ENCODE measurements around the gene APOBR. TPM values are rescaled to one million over a fixed set of nuclear protein-coding genes. Genes with fewer than 3 reads are reported as not detected.
"Not testable (repeated sequence)": the region's sequence is repeated elsewhere in the genome, so short reads cannot be mapped to it uniquely, and the experiment has no call there.

The APOBR gene
- polyA plus RNA-seq, 4 donors = 0.89 to 11.9 (median 2.3) TPM

DNA sequence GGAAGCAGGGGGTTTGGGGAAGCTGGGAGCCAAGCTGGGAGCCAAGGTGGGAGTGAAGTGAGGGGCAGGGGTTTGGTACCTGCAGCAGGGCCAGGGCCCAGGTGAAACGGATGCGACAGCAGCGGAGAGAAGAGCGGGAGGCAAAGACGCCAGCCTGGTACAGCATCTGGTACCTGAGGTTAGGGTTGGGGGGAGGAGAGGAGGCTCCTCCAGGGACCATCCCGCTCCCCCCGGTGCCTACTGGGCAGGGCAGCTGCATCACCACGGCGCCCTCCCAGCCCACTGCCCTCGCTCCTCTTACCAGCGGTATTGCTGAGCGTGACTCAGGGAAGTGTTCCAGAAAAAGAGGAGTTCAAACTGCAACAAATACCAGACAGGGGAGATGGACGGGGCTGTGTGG lies 12.4 kb upstream of the APOBR start:
- no peaks in the 10 kb centered on the region for H3K27me3 ChIP-seq (ENCODE audit: control insufficient read depth in 3 of 3, insufficient read depth in 3 of 3, low read length in 3 of 3)
- no peaks in the 10 kb centered on the region for H3K9me3 ChIP-seq (ENCODE audit: control insufficient read depth in 2 of 2, insufficient read depth in 1 of 2, low read depth in 1 of 2, low read length in 1 of 2)
- FAIRE-seq (no peak), DNase-seq (no peak)
- 93 to 96% (median 96%) methylated on average over 10 to 13 of the region's 13 CpGs for WGBS, 3 donors
- no peak overlapping the region for H3K4me3 ChIP-seq (ENCODE audit: low read depth in 1 of 3, low read length in 3 of 3)
- H3K36me3 ChIP-seq (ENCODE audit: control insufficient read depth in 3 of 3, insufficient read depth in 2 of 3, low read depth in 1 of 3, low read length in 3 of 3) = peaks cover 2 to 67% (median 19%) of the 10 kb centered on the region in 3 donors
- peaks cover 0 to 2% (median 0%) of the 10 kb centered on the region in 3 donors for H3K4me1 ChIP-seq (ENCODE audit: control insufficient read depth in 3 of 3, insufficient read depth in 2 of 3, low read depth in 1 of 3, low read length in 2 of 3)
- H3K27ac ChIP-seq (ENCODE audit: low read depth in 1 of 3, low read length in 2 of 3) = no peak overlapping the region

DNA sequence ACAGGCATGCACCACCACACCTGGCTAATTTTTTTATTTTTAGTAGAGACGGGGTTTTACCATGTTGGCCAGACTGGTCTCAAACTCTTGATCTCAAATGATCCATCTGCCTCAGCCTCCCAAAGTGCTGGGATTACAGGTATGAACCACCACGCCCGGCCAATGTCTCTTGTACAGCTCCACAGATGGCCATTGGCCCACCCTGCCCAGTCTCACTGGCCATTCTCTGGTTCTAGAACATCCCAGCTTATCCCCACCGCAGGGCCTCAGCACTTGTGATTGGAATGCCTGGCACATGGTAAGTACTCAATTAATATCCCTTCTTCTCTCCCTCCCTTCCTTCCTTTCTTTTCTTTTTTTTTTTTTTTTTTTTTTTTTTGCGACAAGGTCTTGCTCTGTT lies 11.1 kb upstream of the APOBR start:
- not testable (repeated sequence) for H3K9me3 ChIP-seq (ENCODE audit: control insufficient read depth in 2 of 2, insufficient read depth in 1 of 2, low read depth in 1 of 2, low read length in 1 of 2); H3K27ac ChIP-seq (ENCODE audit: low read depth in 1 of 3, low read length in 2 of 3); DNase-seq; H3K27me3 ChIP-seq (ENCODE audit: control insufficient read depth in 3 of 3, insufficient read depth in 3 of 3, low read length in 3 of 3); H3K4me3 ChIP-seq (ENCODE audit: low read depth in 1 of 3, low read length in 3 of 3); H3K4me1 ChIP-seq (ENCODE audit: control insufficient read depth in 3 of 3, insufficient read depth in 2 of 3, low read depth in 1 of 3, low read length in 2 of 3); FAIRE-seq
- 95 to 97% (median 96%) methylated on average over 5 of the region's 5 CpGs for WGBS, 3 donors
- H3K36me3 ChIP-seq (ENCODE audit: control insufficient read depth in 3 of 3, insufficient read depth in 2 of 3, low read depth in 1 of 3, low read length in 3 of 3) = peaks cover 0 to 63% (median 16%) of the 10 kb centered on the region in 3 donors

DNA sequence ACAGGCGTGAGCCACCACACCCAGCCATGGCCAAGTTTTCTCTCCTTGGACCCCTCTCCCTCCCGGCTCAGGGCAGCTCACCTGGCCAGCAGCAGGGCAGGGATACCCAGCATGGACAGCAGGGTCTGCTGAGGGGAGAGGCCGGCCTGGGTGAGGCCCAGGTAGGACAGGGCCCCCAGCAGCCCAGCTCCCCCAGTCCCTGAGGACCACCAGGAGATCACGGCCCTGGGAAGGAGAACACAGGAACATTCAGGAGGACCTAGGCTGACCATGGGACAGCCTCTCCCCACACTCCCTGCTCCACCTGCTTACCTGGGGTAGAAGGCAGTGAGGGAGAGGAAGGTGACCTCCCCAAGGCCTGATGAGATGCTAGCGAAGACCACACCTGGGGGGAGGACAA lies 8.2 kb upstream of the APOBR start:
- no peak overlapping the region for H3K27ac ChIP-seq (ENCODE audit: low read depth in 1 of 3, low read length in 2 of 3)
- no peak for DNase-seq
- peaks cover 0 to 59% (median 12%) of the 10 kb centered on the region in 3 donors for H3K36me3 ChIP-seq (ENCODE audit: control insufficient read depth in 3 of 3, insufficient read depth in 2 of 3, low read depth in 1 of 3, low read length in 3 of 3)
- no peaks in the 10 kb centered on the region for H3K9me3 ChIP-seq (ENCODE audit: control insufficient read depth in 2 of 2, insufficient read depth in 1 of 2, low read depth in 1 of 2, low read length in 1 of 2)
- H3K4me3 ChIP-seq (ENCODE audit: low read depth in 1 of 3, low read length in 3 of 3) = no peak overlapping the region
- no peak for FAIRE-seq
- WGBS, 3 donors = 93 to 100% (median 96%) methylated on average over 5 of the region's 5 CpGs
- H3K27me3 ChIP-seq (ENCODE audit: control insufficient read depth in 3 of 3, insufficient read depth in 3 of 3, low read length in 3 of 3) = no peaks in the 10 kb centered on the region
- no peaks in the 10 kb centered on the region for H3K4me1 ChIP-seq (ENCODE audit: control insufficient read depth in 3 of 3, insufficient read depth in 2 of 3, low read depth in 1 of 3, low read length in 2 of 3)

DNA sequence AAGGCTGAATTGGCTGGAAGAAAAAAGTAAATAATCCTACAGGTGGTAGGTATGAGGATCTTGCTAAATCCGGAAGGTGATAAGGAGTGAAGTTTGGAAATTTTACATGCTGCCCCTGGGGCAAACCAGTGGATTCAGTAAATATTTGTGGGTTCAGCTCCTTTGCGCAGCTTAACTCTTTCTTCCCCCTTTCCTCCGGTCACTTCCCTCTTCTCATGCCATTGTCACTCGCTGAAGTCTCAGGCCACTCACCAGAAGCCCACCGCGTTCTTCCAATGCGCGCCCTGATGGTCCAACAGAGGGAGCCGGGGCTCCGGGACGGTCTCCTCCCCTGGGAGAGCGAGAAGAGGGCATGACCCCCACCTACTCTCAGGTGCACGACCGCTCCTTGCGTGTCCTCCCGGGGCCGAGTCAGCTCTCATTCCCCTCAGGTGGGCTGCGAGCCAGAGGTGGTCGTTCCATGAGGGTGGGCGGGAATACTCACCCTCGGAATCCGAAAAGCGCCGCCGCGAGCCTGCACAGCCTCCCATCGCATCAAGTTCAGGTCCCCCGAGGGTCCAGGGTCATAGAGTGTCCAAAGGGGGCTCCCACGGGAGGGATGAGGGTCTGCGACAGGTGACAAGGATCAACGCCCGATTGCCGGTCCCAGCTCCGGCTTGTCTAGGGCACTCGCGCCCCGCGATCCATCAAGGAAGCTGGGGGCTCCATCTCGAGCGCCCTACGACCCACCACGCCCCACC lies 3.0 kb upstream of the APOBR start:
- no peak for FAIRE-seq

DNA sequence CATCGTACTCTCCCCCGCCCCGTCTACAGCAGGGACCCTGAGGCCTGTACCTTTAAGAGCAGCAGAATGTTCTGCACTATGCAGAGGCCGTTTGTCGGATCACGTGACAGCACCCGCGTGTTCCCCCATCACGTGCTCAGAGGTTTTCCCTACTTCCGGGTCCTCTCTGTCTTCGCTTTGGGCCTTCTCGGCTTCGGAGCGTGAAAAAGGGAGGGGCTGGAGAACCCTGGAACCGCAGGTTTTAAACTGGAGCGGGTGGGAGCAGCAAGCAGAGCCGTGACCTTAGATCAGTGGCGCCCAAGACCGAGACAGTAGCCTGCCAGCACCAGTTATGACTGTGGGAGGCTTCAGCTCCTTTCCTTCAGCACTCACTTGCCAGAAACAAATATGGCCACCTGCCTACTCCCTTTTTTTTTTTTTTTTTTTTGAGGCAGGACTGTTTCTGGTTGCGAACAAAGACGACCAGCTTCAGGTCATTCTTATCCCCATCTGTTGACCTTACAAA lies 2.4 kb upstream of the APOBR start, which contains the start of gene CLN3:
TSS of gene CLN3 (minus strand) at position 105 of the 505 bp plus-strand sequence. CDS start 315 bp downstream, outside the sequence.
- Histone ChIP-seq H3K36me3 (ENCODE audit: control insufficient read depth in 3 of 3, insufficient read depth in 2 of 3, low read depth in 1 of 3, low read length in 3 of 3) (peaks cover 0 to 24% (median 2%) of the 10 kb centered on the region in 3 donors), H3K27me3 (ENCODE audit: control insufficient read depth in 3 of 3, insufficient read depth in 3 of 3, low read length in 3 of 3) (no peaks in the 10 kb centered on the region), H3K9me3 (ENCODE audit: control insufficient read depth in 2 of 2, insufficient read depth in 1 of 2, low read depth in 1 of 2, low read length in 1 of 2) (no peaks in the 10 kb centered on the region), H3K4me1 (ENCODE audit: control insufficient read depth in 3 of 3, insufficient read depth in 2 of 3, low read depth in 1 of 3, low read length in 2 of 3) (peaks cover 0 to 17% (median 0%) of the 10 kb centered on the region in 3 donors), H3K27ac (ENCODE audit: low read depth in 1 of 3, low read length in 2 of 3) (peak within 1 kb of the TSS; percentile 94 to 95 (median 95)), H3K4me3 (ENCODE audit: low read depth in 1 of 3, low read length in 3 of 3) (peak within 1 kb of the TSS; percentile 67 to 100 (median 97))
- peak; percentile 95 to 98 for DNase-seq
- 0 to 1% (median 0%) methylated on average over 21 of the region's 21 CpGs for WGBS, 3 donors
- no peak for FAIRE-seq

More for the DNA sequence above, 3.0 kb upstream of the APOBR start:
- peaks cover 0 to 17% (median 0%) of the 10 kb centered on the region in 3 donors for H3K4me1 ChIP-seq (ENCODE audit: control insufficient read depth in 3 of 3, insufficient read depth in 2 of 3, low read depth in 1 of 3, low read length in 2 of 3)
- peaks cover 0 to 27% (median 2%) of the 10 kb centered on the region in 3 donors for H3K36me3 ChIP-seq (ENCODE audit: control insufficient read depth in 3 of 3, insufficient read depth in 2 of 3, low read depth in 1 of 3, low read length in 3 of 3)
- peak overlapping the region; percentile 67 to 100 (median 97) for H3K4me3 ChIP-seq (ENCODE audit: low read depth in 1 of 3, low read length in 3 of 3)
- H3K9me3 ChIP-seq (ENCODE audit: control insufficient read depth in 2 of 2, insufficient read depth in 1 of 2, low read depth in 1 of 2, low read length in 1 of 2) = no peaks in the 10 kb centered on the region
- peak overlapping the region; percentile 94 to 95 (median 95) for H3K27ac ChIP-seq (ENCODE audit: low read depth in 1 of 3, low read length in 2 of 3)
- no peaks in the 10 kb centered on the region for H3K27me3 ChIP-seq (ENCODE audit: control insufficient read depth in 3 of 3, insufficient read depth in 3 of 3, low read length in 3 of 3)
- 0 to 1% (median 1%) methylated on average over 37 to 42 of the region's 42 CpGs for WGBS, 3 donors
- DNase-seq = peak in 1 of 2 donors; percentile 63

DNA sequence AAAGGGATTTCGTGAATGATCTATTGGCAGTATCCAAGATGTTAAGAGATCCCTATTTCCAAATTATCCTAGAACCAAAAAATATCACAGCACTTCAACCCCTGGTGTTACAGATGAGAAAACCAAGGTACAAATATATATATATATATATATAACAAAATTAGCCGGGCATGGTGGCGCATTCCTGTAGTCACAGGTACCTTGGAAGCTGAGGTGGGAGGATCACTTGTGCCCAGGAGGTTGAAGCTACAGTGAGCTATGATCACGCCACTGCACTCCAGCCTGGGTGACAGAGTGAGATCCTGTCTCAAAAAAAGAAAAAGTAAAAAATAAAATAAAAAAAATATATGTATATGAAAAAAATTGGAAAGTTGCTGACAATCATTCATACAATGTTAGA lies 1.9 kb upstream of the APOBR start:
- H3K4me1 ChIP-seq (ENCODE audit: control insufficient read depth in 3 of 3, insufficient read depth in 2 of 3, low read depth in 1 of 3, low read length in 2 of 3) = peaks cover 0 to 17% (median 0%) of the 10 kb centered on the region in 3 donors
- 35 to 46% (median 45%) methylated on average over 4 of the region's 4 CpGs for WGBS, 3 donors
- peaks cover 0 to 19% (median 0%) of the 10 kb centered on the region in 3 donors for H3K36me3 ChIP-seq (ENCODE audit: control insufficient read depth in 3 of 3, insufficient read depth in 2 of 3, low read depth in 1 of 3, low read length in 3 of 3)
- no peak overlapping the region for H3K4me3 ChIP-seq (ENCODE audit: low read depth in 1 of 3, low read length in 3 of 3)
- no peaks in the 10 kb centered on the region for H3K9me3 ChIP-seq (ENCODE audit: control insufficient read depth in 2 of 2, insufficient read depth in 1 of 2, low read depth in 1 of 2, low read length in 1 of 2)
- peak overlapping the region; percentile 94 to 95 (median 95) for H3K27ac ChIP-seq (ENCODE audit: low read depth in 1 of 3, low read length in 2 of 3)
- FAIRE-seq = no peak
- no peaks in the 10 kb centered on the region for H3K27me3 ChIP-seq (ENCODE audit: control insufficient read depth in 3 of 3, insufficient read depth in 3 of 3, low read length in 3 of 3)
- no peak for DNase-seq

DNA sequence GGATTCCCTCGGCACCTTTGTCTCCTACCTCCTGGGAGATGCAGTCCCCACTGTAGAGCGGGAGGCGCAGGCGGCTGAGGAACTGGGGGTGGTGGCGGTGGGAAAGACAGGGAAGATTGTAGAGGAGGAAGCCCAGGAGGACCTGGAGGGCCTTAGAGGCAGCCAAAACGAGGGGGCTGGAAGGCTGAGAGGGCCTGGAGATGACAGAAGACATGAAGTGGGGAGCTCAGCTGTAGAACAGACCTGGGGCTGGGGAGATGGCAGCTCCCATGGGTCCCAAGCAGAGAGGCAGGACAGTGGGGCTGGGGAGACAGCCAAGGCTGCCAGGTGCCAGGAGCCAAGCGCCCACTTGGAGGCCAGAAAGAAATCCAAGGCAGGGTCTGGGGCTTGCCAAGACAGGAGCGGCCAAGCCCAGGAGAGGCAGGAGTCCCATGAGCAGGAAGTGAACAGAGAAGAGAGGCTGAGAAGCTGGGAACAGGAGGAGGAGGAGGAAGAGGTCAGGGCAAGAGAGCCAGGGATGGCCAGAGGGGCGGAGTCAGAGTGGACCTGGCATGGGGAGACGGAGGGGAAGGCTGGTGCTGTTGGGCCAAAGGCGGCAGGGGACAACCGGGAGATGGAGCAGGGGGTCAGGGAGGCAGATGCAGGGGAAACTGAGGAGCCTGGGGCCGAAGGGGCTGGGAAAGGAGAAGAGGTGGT lies 803 bp downstream of the APOBR start:
- Histone ChIP-seq H3K36me3 (ENCODE audit: control insufficient read depth in 3 of 3, insufficient read depth in 2 of 3, low read depth in 1 of 3, low read length in 3 of 3) (no peaks in the 10 kb centered on the region), H3K27ac (ENCODE audit: low read depth in 1 of 3, low read length in 2 of 3) (peak overlapping the region; percentile 39 to 89 (median 63)), H3K4me3 (ENCODE audit: low read depth in 1 of 3, low read length in 3 of 3) (peak overlapping the region; percentile 1 to 46 (median 35)), H3K9me3 (ENCODE audit: control insufficient read depth in 2 of 2, insufficient read depth in 1 of 2, low read depth in 1 of 2, low read length in 1 of 2) (no peaks in the 10 kb centered on the region), H3K4me1 (ENCODE audit: control insufficient read depth in 3 of 3, insufficient read depth in 2 of 3, low read depth in 1 of 3, low read length in 2 of 3) (peaks cover 0 to 17% (median 0%) of the 10 kb centered on the region in 3 donors), H3K27me3 (ENCODE audit: control insufficient read depth in 3 of 3, insufficient read depth in 3 of 3, low read length in 3 of 3) (no peaks in the 10 kb centered on the region)
- WGBS, 3 donors = 81 to 85% (median 83%) methylated on average over 12 to 13 of the region's 13 CpGs
- FAIRE-seq = no peak
- peak in 1 of 2 donors; percentile 18 for DNase-seq
